Measurements from ENCODE around the gene PSMC6.

Gene PSMC6

GRCh38 chr14:52729925-52730708 lies 23.1 kb downstream of the PSMC6 start, which contains the start of gene STYX:
Gene STYX, plus strand, starts transcription at chr14:52730166. Its CDS starts 309 bp downstream, at chr14:52730475.
- peak within 1 kb of the TSS; percentile 69 for H3K27ac ChIP-seq (ENCODE audit: extremely low read depth, low read depth, low read length)
- H3K4me1 ChIP-seq (ENCODE audit: control insufficient read depth, insufficient read depth, low read length): peaks cover 5% of the 10 kb centered on the region
- CTCF ChIA-PET: no interaction called here
- H3K9me3 ChIP-seq (ENCODE audit: control insufficient read depth, insufficient read depth, low read depth, low read length): no peaks in the 10 kb centered on the region
- POLR2A ChIA-PET: interaction anchor here (0.6 to 1.1 kb wide), 10 partner anchors 17 to 488 kb away, joined by 3 to 5 read pairs (median 3); partner anchors contain the start of genes GNPNAT1, GPR137C and TXNDC16
- peak within 1 kb of the TSS; percentile 89 for H3K4me3 ChIP-seq (ENCODE audit: low read depth, low read length)
- H3K36me3 ChIP-seq (ENCODE audit: control insufficient read depth in 2 of 2, insufficient read depth in 1 of 2, low read length in 2 of 2): peaks cover 38 to 51% of the 10 kb centered on the region in 2 experiments
- TF ChIP-seq ZNF362 (tag by site-specific recombination; IDR thresholded peaks at IDR 0.05) (no peak), ZNF544 (tag by site-specific recombination; IDR thresholded peaks at IDR 0.05) (no peak), ZNF211 (tag by site-specific recombination; IDR thresholded peaks at IDR 0.05; ENCODE audit: low read depth) (no peak), BCL6B (tag by site-specific recombination; IDR thresholded peaks at IDR 0.05) (no peak), ZNF785 (tag by site-specific recombination; IDR thresholded peaks at IDR 0.05) (no peak), ZNF701 (tag by site-specific recombination; IDR thresholded peaks at IDR 0.05) (no peak), ZNF2 (tag by site-specific recombination; IDR thresholded peaks at IDR 0.05) (0 out of 2 replicates have a peak, but pooled peaks have one; percentile 29), ZNF600 (tag by site-specific recombination; IDR thresholded peaks at IDR 0.05) (peak; percentile 91), ZNF501 (tag by site-specific recombination; IDR thresholded peaks at IDR 0.05) (peak; percentile 82; the same call in 1 of the 2 replicates), ZNF121 (tag by site-specific recombination; IDR thresholded peaks at IDR 0.05) (no peak), ZSCAN30 (tag by site-specific recombination; IDR thresholded peaks at IDR 0.05) (0 out of 2 replicates have a peak, but pooled peaks have one; percentile 30), ZBTB21 (tag by site-specific recombination; IDR thresholded peaks at IDR 0.05) (no peak), ZNF184 (tag by site-specific recombination; IDR thresholded peaks at IDR 0.05) (no peak), ZNF776 (tag by site-specific recombination; IDR thresholded peaks at IDR 0.05; ENCODE audit: borderline replicate concordance) (no peak), PATZ1 (tag by site-specific recombination; IDR thresholded peaks at IDR 0.05) (peak; percentile 88), GLI4 (tag by site-specific recombination; IDR thresholded peaks at IDR 0.05) (no peak), ZNF76 (tag by site-specific recombination; IDR thresholded peaks at IDR 0.05; ENCODE audit: borderline replicate concordance, low read depth) (0 out of 2 replicates have a peak, but pooled peaks have one; percentile 15), ZNF777 (tag by site-specific recombination; IDR thresholded peaks at IDR 0.05; ENCODE audit: borderline replicate concordance) (no peak), ZNF341 (tag by site-specific recombination; IDR thresholded peaks at IDR 0.05; ENCODE audit: low read depth) (peak; percentile 69), ZNF416 (tag by site-specific recombination; IDR thresholded peaks at IDR 0.05) (no peak), ZNF707 (tag by site-specific recombination; IDR thresholded peaks at IDR 0.05) (no peak)
- TF ChIP-seq, protein P1, sequence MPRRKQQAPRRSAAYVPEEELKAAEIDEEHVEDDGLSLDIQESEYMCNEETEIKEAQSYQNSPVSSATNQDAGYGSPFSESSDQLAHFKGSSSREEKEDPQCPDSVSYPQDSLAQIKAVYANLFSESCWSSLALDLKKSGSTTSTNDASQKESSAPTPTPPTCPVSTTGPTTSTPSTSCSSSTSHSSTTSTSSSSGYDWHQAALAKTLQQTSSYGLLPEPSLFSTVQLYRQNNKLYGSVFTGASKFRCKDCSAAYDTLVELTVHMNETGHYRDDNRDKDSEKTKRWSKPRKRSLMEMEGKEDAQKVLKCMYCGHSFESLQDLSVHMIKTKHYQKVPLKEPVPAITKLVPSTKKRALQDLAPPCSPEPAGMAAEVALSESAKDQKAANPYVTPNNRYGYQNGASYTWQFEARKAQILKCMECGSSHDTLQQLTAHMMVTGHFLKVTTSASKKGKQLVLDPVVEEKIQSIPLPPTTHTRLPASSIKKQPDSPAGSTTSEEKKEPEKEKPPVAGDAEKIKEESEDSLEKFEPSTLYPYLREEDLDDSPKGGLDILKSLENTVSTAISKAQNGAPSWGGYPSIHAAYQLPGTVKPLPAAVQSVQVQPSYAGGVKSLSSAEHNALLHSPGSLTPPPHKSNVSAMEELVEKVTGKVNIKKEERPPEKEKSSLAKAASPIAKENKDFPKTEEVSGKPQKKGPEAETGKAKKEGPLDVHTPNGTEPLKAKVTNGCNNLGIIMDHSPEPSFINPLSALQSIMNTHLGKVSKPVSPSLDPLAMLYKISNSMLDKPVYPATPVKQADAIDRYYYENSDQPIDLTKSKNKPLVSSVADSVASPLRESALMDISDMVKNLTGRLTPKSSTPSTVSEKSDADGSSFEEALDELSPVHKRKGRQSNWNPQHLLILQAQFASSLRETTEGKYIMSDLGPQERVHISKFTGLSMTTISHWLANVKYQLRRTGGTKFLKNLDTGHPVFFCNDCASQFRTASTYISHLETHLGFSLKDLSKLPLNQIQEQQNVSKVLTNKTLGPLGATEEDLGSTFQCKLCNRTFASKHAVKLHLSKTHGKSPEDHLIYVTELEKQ (tag by site-specific recombination; IDR thresholded peaks at IDR 0.05; ENCODE audit: borderline replicate concordance): no peak
- TF ChIP-seq, protein P2, sequence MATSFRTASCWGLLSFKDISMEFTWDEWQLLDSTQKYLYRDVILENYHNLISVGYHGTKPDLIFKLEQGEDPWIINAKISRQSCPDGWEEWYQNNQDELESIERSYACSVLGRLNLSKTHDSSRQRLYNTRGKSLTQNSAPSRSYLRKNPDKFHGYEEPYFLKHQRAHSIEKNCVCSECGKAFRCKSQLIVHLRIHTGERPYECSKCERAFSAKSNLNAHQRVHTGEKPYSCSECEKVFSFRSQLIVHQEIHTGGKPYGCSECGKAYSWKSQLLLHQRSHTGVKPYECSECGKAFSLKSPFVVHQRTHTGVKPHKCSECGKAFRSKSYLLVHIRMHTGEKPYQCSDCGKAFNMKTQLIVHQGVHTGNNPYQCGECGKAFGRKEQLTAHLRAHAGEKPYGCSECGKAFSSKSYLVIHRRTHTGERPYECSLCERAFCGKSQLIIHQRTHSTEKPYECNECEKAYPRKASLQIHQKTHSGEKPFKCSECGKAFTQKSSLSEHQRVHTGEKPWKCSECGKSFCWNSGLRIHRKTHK (tag by site-specific recombination; IDR thresholded peaks at IDR 0.05): no peak

All from HEK293 (cell line).